ENCODE measurements around the gene DOC2B.
A peak's percentile ranks its signal among the peaks of the same experiment; 100 is the strongest.
"Not testable (repeated sequence)": the region's sequence is repeated elsewhere in the genome, so short reads cannot be mapped to it uniquely, and the experiment has no call there.

DOC2B gene

GRCh38 chr17:181245-182049 is at the start of gene DOC2B:
Gene DOC2B, minus strand, starts transcription at chr17:181650. Its CDS starts 171 bp downstream, at chr17:181479.
- peak; percentile 52 for DNase-seq

- no peak for DNase-seq
Measured at GRCh38 chr17:230395-230770, 48.9 kb upstream of the DOC2B start.

- DNase-seq = no peak
Measured at GRCh38 chr17:229709-230394, 48.4 kb upstream of the DOC2B start.

GRCh38 chr17:228951-229708 is 47.7 kb upstream of the DOC2B start:
- DNase-seq = no peak

DNA sequence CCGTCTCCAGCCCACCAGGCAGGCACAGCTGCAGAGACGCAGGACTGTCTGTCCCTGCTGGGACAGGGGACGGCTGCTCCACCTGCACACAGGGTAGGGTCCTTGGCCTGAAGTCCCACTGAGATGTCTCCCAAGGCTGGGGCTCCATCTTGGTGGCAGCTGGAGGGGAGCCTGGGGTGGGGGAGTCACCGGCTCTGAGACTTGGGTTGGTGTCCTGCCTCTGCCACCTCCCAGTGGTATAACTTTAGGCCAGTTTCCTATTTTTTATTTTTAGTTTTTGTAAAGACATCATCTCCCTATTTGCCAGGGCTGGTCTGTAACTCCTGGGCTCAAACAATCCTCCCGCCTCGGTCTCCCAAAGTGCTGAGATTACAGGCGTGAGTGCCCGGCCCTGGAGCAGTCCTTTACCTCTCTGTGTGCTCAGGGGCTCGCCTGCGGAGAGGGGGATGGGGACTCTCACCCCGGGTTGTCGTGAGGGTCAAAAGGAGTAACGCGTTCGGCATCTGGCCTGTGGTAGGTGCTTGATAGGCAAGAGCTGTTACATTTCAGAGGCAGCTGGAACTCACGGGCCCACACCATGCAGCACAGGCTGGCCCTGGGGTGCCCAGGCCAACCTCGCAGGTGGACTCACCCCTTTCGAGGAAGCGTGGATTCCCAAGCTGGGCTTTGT is 46.6 kb upstream of the DOC2B start:
- DNase-seq = no peak

DNA sequence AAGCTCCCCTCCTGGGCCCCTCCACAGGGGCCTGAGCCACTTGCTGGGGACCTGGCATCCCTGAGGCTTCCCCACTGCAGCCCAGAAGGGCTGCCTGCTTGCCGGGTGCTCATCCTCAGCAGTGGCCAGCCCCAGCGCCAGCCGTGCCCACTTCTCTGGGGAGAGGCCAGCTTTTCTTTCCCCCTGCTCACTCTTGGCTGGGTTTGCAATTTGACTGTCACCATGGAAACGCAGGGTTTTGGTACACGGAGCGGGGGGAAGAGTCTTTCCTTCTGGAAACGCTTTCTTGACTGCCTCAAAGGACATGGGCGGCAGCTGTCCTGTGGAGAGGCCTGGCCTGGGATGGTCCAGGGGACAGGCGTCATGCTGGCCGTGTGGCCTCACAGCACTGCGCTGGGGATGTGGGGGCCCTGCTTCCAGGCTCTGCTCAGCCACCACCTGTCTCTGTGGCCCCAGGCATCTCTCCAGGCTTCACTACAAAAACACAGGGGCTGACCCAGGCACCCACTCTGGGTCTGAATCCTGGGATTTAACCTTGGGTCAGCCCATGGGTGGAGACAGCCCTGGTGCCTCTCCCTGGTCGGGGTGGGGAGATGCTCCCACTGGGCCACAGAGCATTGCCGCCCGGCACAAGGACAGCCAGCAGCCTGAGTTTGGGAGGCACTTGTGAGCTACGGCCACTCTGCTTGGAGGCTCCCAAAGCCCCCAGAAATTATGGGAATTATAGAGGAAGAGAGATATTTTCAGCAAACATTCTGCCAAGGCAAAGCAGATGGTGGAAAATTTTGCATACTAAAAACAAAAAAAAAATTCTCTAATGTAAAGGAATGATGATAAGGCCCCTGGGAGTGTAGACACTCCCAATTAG is 45.9 kb upstream of the DOC2B start:
- DNase-seq = peak; percentile 82

DNA sequence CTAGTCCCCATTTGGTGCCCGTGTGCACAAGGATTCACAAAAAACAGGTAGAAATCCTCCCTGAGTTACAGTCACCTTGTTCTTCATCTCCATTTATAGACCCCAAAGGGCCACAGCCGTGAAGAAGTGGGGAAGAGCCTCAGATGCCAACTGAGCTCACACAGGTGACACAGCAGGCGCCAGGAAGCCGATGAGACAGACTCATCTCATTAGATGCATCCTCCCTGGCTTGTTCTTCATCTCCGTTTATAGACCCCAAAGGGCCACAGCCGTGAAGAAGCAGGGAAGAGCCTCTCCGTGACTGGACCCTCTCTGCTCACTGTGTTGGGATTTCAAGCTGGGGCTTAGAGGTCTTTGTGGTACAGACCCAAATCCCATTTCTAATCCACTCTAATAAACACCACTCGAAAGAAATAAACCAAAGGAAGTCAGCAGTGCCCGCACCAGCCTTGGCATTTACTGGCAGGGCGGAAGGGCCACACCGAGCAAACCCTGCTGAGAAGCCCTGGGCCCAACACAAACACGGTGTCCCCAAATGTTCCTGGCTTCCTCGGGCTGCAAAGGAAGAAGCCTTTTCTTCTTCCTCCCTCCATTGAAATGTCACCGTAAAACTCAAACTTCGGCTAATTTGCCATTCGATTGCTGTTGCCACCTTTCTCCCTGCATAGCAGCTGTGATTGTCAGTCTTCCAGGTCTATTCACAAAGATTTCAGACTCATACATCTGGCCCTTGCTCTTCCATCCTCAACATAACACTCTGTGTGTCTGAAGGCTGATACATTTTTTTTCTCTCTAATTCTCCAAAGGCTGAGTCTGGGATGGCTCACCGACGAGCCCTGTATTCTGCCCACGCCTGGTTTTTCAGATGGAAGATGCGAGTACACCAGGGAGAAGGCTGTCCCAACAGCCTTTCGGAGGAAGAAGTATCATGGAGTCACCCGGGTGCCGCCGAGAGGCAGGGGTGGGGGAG is 44.9 kb upstream of the DOC2B start:
- no peak for DNase-seq

DNA sequence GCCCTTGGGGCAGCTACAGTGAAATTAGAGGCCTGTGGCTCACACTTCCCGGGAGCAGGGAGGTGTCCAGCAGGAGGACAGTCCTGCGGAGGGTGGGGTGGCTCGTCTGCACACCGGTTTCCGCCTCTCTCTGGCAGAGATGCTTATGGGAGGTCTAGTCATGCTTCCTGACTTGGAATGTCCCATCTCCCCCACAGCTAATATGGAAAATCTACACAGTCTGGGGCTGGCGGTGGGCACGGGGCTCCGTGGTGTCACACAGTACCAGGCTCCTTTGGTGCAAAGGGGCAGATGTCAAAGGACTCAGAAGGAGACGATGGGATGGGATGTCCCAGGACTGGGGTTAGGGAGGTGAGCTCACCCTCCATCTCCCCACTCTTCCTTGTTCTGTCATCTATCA is 44.1 kb upstream of the DOC2B start:
- DNase-seq = no peak

DNA sequence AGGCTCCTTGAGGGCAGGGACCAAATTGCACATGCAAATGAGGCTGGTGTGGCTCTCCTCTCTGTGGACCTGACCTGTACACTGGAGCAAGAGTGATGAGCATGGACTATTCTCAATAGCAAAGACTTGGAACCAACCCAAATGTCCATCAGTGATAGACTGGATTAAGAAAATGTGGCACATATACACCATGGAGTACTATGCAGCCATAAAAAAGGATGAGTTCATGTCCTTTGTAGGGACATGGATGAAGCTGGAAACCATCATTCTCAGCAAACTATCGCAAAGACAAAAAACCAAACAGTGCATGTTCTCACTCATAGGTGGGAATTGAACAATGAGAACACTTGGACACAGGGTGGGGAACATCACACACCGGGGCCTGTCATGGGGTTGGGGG is 43.1 kb upstream of the DOC2B start:
- not testable (repeated sequence) for DNase-seq

DNA sequence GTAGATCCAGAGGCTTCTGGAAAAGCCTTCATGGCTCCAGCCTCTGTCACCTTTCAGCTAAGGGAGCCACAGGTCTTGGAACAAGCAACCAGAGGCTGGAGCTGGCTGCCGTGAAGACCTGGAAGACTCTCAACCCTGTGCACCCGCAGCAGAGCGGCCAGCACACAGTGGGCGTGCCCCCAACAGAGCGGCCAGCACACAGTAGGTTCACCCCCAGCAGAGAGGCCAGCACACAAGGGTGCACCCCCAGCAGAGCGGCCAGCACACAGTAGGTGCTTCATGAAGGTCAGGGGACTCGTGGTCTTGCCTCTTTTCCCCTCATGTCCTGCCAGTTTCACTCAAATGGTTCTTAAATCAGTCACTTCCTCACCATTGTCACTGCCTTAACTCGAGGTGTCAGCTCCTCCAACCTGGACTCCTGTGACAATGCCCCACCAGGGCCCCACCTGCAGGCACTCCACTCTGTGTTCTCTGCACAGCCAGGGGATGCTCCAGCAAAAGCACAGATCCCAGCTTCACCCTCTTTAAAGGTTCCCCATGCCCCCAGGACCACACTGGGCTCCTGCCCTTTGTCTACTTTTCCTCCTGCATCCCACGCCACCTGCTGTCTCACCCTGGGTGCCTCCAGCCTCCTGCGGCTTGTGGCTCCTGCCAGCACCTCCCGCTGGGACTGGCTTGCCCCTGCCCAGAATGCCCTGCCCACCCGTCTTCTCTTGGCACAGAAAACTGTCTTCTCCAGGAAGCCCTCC is 42.4 kb upstream of the DOC2B start:
- DNase-seq = no peak

DNA sequence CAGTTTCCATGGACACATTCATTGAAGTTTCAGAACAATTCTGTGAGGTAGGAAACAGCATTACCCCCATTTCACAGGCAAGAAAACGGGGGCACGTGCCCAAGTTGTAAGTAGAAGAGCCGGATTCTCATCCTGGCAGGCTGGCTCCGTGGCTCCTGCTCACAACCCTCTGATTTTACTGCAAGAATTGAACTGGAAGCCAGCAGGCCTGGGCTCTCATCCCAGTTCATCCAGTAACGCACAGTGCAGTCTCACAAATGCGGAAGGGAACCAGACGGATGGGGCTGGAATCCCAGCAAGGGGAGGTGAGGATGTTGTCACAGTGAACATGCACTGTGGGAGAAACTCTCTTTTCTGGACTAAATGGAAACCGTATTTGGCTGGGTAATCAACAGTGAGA is 40.7 kb upstream of the DOC2B start:
- no peak for DNase-seq

- no peak for DNase-seq
Measured at GRCh38 chr17:219696-220095, 38.2 kb upstream of the DOC2B start.

GRCh38 chr17:218432-219110 is 37.1 kb upstream of the DOC2B start:
- DNase-seq = no peak

- no peak for DNase-seq
Measured at GRCh38 chr17:216625-217024, 35.2 kb upstream of the DOC2B start.

DNA sequence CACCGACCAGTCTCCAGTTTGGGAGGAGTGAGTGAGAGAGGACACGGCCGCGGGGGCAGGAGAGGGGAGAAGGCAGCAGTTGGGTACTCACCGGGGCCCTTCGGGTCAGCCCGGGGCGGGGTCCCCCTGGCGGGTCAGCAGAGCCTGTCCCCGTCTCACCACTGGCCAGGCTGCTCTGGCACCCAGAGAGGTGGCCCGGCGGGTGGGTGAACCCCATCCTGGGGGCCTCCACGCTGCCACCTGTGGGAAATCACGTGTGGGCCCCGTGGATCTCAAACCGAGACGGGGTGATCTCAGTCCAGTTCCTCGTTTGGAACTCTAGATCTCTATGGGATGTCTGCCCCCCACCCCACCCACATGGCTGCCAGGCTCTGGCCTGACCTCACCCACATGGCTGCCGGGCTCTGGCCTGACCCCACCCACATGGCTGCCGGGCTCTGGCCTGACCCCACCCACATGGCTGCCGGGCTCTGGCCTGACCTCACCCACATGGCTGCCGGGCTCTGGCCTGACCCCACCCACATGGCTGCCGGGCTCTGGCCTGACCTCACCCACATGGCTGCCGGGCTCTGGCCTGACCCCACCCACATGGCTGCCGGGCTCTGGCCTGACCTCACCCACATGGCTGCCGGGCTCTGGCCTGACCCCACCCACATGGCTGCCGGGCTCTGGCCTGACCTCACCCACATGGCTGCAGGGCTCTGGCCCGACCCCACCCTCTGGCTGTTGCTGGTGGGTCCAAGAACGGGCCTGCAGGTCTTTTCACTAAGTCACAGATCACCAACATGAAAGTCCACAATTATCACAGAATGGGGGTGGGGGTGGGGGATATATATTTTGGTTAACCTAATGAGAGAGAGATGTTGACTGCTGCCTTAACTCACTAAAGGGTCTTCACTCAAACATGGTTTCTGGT is 34.4 kb upstream of the DOC2B start:
- DNase-seq = not testable (repeated sequence)

DNA sequence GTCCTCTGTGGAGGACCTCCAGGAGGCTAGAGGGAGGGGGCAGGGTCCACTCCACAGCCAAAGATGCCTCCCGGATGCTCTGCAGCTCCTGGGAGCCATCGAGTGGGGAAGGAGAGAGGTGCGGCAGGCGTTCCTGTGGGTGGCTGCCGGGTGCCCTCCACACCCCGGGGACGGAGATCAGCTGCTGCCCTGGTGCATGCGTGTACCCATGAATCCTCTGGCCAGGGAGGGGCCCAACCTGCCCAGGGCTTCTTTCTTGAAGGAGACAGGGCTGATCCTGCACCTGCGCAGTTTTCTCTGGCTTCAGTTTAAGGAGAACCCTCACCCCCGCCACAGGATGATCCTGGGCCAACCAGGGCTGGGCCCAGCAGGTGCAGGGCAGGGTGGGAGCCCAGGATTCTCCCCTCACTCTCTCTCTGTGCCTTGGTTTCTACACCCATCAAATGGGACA is 33.5 kb upstream of the DOC2B start:
- no peak for DNase-seq

DNA sequence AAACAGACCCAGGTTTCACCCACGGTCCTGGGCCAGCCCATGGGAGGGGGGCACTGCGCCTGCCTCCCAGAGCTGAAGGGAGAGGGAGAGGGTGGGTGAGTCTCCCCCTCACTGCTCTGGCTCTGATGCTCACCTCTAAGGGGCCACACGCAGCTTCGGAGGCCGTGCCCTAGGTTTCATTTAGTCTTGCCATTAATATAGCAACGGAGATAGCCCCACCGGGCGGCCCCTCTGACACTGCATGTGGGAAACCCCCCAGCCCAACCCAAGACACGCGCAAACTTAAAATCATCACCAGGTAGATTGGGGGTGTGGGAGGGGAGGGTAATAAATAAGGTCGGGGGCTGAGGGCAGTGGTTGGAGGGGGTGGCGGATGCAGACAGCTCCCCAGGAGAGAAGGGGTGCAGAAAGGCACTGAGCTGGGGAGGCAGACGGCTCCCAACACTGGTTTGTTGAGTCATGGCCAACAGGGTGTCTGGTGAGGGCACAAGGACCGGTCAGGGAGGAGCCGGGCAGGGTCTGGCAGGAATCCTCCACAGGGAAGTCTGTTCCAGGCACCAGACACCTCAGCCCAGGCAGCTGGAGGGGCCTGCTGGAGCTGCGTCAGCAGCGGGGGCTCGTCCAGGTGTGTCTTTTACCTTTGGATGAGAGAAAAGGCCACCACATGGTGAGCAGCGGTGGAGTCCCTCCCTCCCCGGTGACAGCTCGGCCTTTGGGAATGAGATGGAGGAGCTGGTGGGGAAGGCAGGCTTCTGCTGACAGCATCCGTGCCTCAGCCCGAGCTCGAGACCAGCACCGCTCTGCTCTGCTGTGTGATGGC is 32.0 kb upstream of the DOC2B start:
- DNase-seq = no peak
